Loucy (cell line): Measurements from ENCODE around the gene DDX49.

Experiments
- CTCF ChIP-seq: fragments of 200-600 bp; sonication (generic); conservative IDR thresholded peaks from 2 replicates; pipeline ENCODE4 v1.5.1; 2014; ENCODE audit warnings: mild to moderate bottlenecking, antibody characterized with exemption, low read length
- EZH2phosphoT487 ChIP-seq: fragments of 200-600 bp; IDR thresholded peaks from 2 replicates; pipeline ENCODE4 v1.6.1; 2018; ENCODE audit warnings: antibody characterized with exemption, mild to moderate bottlenecking, moderate library complexity, borderline replicate concordance

- no peak for TF ChIP-seq CTCF
- no peak for TF ChIP-seq EZH2phosphoT487
Observed at GRCh38 chr19:18879579-18880373, 39.7 kb upstream of the DDX49 start.
